ENCODE data around the gene ADGRE2. TPM values are rescaled to one million over a fixed set of nuclear protein-coding genes. Genes with fewer than 3 reads are reported as not detected.
"Not testable (repeated sequence)": the region's sequence is repeated elsewhere in the genome, so short reads cannot be mapped to it uniquely, and the experiment has no call there.

ADGRE2 gene
- total RNA-seq, 1 experiment from 2014 or later: 4.2 TPM

GRCh38 chr19:14769201-14769600, 9.2 kb downstream of the ADGRE2 start:
- H3F3A ChIP-seq (ENCODE audit: low read length, unreplicated experiment): no peaks in the 10 kb centered on the region
- no peaks in the 10 kb centered on the region for H3K79me2 ChIP-seq (ENCODE audit: low read length)
- intact Hi-C loops (cut with micrococcal nuclease): no loop called here
- no peaks in the 10 kb centered on the region for H3K9me3 ChIP-seq (ENCODE audit: low read length)
- H3K4me1 ChIP-seq (ENCODE audit: insufficient read depth, low read length): no peaks in the 10 kb centered on the region
- no peaks in the 10 kb centered on the region for H3K27me3 ChIP-seq (ENCODE audit: low read length)
- H3K27ac ChIP-seq (ENCODE audit: low read length): no peak overlapping the region
- ChIA-PET POLR2A (ENCODE audit: unreplicated experiment) (no interaction called here), CTCF (no interaction called here)
- DNase-seq (no peak), ATAC-seq (no peak)
- H3K9ac ChIP-seq (ENCODE audit: low read length): no peak overlapping the region
- no peak overlapping the region for H3K4me2 ChIP-seq (ENCODE audit: low read length)
- no peaks in the 10 kb centered on the region for H3K9me2 ChIP-seq (replicated peaks; ENCODE audit: low read length)
- no peak overlapping the region for H3K4me3 ChIP-seq (ENCODE audit: low read length)
- H3K36me3 ChIP-seq (ENCODE audit: low read depth, low read length): no peaks in the 10 kb centered on the region
- no TSS peak for BruUV-seq (replicated peaks)
- H2AFZ ChIP-seq (ENCODE audit: low read length): no peak overlapping the region
- TF ChIP-seq CTCF (conservative IDR thresholded peaks at IDR 0.05; ENCODE audit: low read depth, low read length) (no peak), EZH2 (IDR thresholded peaks at IDR 0.05; ENCODE audit: low read length, unreplicated experiment) (no peak)
- H4K20me1 ChIP-seq (ENCODE audit: low read length): no peaks in the 10 kb centered on the region

GRCh38 chr19:14768001-14768400, 10.4 kb downstream of the ADGRE2 start:
- intact Hi-C loops (cut with micrococcal nuclease): no loop called here
- Histone ChIP-seq H3K36me3 (ENCODE audit: low read depth, low read length) (no peaks in the 10 kb centered on the region), H3K9me2 (replicated peaks; ENCODE audit: low read length) (no peaks in the 10 kb centered on the region), H3K79me2 (ENCODE audit: low read length) (no peaks in the 10 kb centered on the region), H4K20me1 (ENCODE audit: low read length) (no peaks in the 10 kb centered on the region), H3K4me3 (ENCODE audit: low read length) (no peak overlapping the region), H3K9ac (ENCODE audit: low read length) (no peak overlapping the region), H3K4me2 (ENCODE audit: low read length) (no peak overlapping the region), H3K9me3 (ENCODE audit: low read length) (no peaks in the 10 kb centered on the region), H3F3A (ENCODE audit: low read length, unreplicated experiment) (no peaks in the 10 kb centered on the region), H3K27me3 (ENCODE audit: low read length) (no peaks in the 10 kb centered on the region), H3K4me1 (ENCODE audit: insufficient read depth, low read length) (no peaks in the 10 kb centered on the region), H2AFZ (ENCODE audit: low read length) (no peak overlapping the region), H3K27ac (ENCODE audit: low read length) (no peak overlapping the region)
- TF ChIP-seq EZH2 (IDR thresholded peaks at IDR 0.05; ENCODE audit: low read length, unreplicated experiment) (no peak), CTCF (conservative IDR thresholded peaks at IDR 0.05; ENCODE audit: low read depth, low read length) (no peak), EZH2phosphoT487 (IDR thresholded peaks at IDR 0.05; ENCODE audit: borderline replicate concordance, low read length) (no peak)
- ChIA-PET POLR2A (ENCODE audit: unreplicated experiment) (no interaction called here), CTCF (no interaction called here)
- no peak for DNase-seq
- no TSS peak for BruUV-seq (replicated peaks)
- ATAC-seq: no peak

GRCh38 chr19:14767466-14767971, 10.8 kb downstream of the ADGRE2 start:
- BruUV-seq (replicated peaks): no TSS peak
- Histone ChIP-seq H3K4me2 (ENCODE audit: low read length) (no peak overlapping the region), H4K20me1 (ENCODE audit: low read length) (no peaks in the 10 kb centered on the region), H3K9me3 (ENCODE audit: low read length) (no peaks in the 10 kb centered on the region), H3F3A (ENCODE audit: low read length, unreplicated experiment) (no peaks in the 10 kb centered on the region), H3K4me1 (ENCODE audit: insufficient read depth, low read length) (no peaks in the 10 kb centered on the region), H3K4me3 (ENCODE audit: low read length) (no peak overlapping the region), H3K36me3 (ENCODE audit: low read depth, low read length) (no peaks in the 10 kb centered on the region), H3K27me3 (ENCODE audit: low read length) (no peaks in the 10 kb centered on the region), H3K79me2 (ENCODE audit: low read length) (no peaks in the 10 kb centered on the region), H3K9ac (ENCODE audit: low read length) (no peak overlapping the region), H3K27ac (ENCODE audit: low read length) (no peak overlapping the region), H2AFZ (ENCODE audit: low read length) (no peak overlapping the region), H3K9me2 (replicated peaks; ENCODE audit: low read length) (no peaks in the 10 kb centered on the region)
- POLR2A ChIA-PET (ENCODE audit: unreplicated experiment): no interaction called here
- ATAC-seq (no peak), DNase-seq (no peak)
- intact Hi-C loops (cut with micrococcal nuclease): no loop called here
- TF ChIP-seq CTCF (conservative IDR thresholded peaks at IDR 0.05; ENCODE audit: low read depth, low read length): no peak
- TF ChIP-seq EZH2phosphoT487 (IDR thresholded peaks at IDR 0.05; ENCODE audit: borderline replicate concordance, low read length): no peak
- no peak for TF ChIP-seq EZH2 (IDR thresholded peaks at IDR 0.05; ENCODE audit: low read length, unreplicated experiment)
- CTCF ChIA-PET: no interaction called here

GRCh38 chr19:14765841-14766240, 12.5 kb downstream of the ADGRE2 start:
- intact Hi-C loops (cut with micrococcal nuclease); H3K4me3 ChIP-seq (ENCODE audit: low read length); DNase-seq; H3K27me3 ChIP-seq (ENCODE audit: low read length); H3K9ac ChIP-seq (ENCODE audit: low read length); H3F3A ChIP-seq (ENCODE audit: low read length, unreplicated experiment); H3K27ac ChIP-seq (ENCODE audit: low read length); H3K9me2 ChIP-seq (replicated peaks; ENCODE audit: low read length); ATAC-seq; POLR2A ChIA-PET (ENCODE audit: unreplicated experiment); H3K9me3 ChIP-seq (ENCODE audit: low read length); H3K4me2 ChIP-seq (ENCODE audit: low read length); H3K4me1 ChIP-seq (ENCODE audit: insufficient read depth, low read length); H3K79me2 ChIP-seq (ENCODE audit: low read length); H2AFZ ChIP-seq (ENCODE audit: low read length); BruUV-seq (replicated peaks); CTCF ChIA-PET; H3K36me3 ChIP-seq (ENCODE audit: low read depth, low read length); H4K20me1 ChIP-seq (ENCODE audit: low read length): not testable (repeated sequence)

GRCh38 chr19:14765403-14765802, 13.0 kb downstream of the ADGRE2 start:
- CTCF ChIA-PET; H3K79me2 ChIP-seq (ENCODE audit: low read length); DNase-seq; H3K9me2 ChIP-seq (replicated peaks; ENCODE audit: low read length); H3K36me3 ChIP-seq (ENCODE audit: low read depth, low read length); POLR2A ChIA-PET (ENCODE audit: unreplicated experiment); H3K4me1 ChIP-seq (ENCODE audit: insufficient read depth, low read length); H3K9ac ChIP-seq (ENCODE audit: low read length); H3K27me3 ChIP-seq (ENCODE audit: low read length); H3K9me3 ChIP-seq (ENCODE audit: low read length); H3K27ac ChIP-seq (ENCODE audit: low read length); H3F3A ChIP-seq (ENCODE audit: low read length, unreplicated experiment); H3K4me2 ChIP-seq (ENCODE audit: low read length); H4K20me1 ChIP-seq (ENCODE audit: low read length); BruUV-seq (replicated peaks); H3K4me3 ChIP-seq (ENCODE audit: low read length); ATAC-seq; intact Hi-C loops (cut with micrococcal nuclease); H2AFZ ChIP-seq (ENCODE audit: low read length): not testable (repeated sequence)

Measured in PC-3 (cell line).